ENCODE results near the gene ISOC2. TPM values are rescaled to one million over a fixed set of nuclear protein-coding genes. Genes with fewer than 3 reads are reported as not detected.

ISOC2 gene
- total RNA-seq, 1 donor from 2014 or later: 24.9 TPM

DNA sequence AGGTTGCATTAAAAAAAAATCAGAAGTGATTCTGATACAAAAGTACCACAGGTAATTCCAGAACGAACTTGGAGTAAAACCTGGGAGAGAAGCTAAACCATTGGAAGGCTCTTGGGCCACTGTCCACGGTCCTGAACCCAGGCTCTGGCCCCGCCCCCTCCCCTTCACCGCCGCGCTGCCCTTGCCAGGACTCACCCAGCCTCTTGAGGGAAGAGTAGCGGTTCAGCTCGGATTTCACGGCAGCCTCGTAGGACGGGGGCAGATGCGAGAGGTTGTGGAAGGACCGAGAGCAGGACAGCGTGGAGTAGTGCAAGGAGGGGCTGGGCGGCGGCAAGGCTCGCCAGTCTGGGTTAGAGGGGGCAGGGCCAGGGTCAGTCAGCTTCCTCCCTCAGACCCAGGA, 24.0 kb downstream of the ISOC2 start:
- peaks cover 17% of the 10 kb centered on the region for H3K36me3 Mint-ChIP-seq (ENCODE audit: unreplicated experiment)
- DNase-seq: peak; percentile 60
- H3K27me3 Mint-ChIP-seq (ENCODE audit: unreplicated experiment): peaks cover 23% of the 10 kb centered on the region
- H3K4me1 Mint-ChIP-seq (ENCODE audit: low read depth, unreplicated experiment): peaks cover 10% of the 10 kb centered on the region
- H3K4me3 Mint-ChIP-seq (ENCODE audit: unreplicated experiment): no peak overlapping the region
- TF ChIP-seq CTCF (IDR thresholded peaks at IDR 0.05; ENCODE audit: partially characterized antibody, unreplicated experiment): no peak
- H3K27ac Mint-ChIP-seq (ENCODE audit: unreplicated experiment): no peak overlapping the region
- H3K9me3 Mint-ChIP-seq (ENCODE audit: unreplicated experiment): peaks cover 12% of the 10 kb centered on the region

DNA sequence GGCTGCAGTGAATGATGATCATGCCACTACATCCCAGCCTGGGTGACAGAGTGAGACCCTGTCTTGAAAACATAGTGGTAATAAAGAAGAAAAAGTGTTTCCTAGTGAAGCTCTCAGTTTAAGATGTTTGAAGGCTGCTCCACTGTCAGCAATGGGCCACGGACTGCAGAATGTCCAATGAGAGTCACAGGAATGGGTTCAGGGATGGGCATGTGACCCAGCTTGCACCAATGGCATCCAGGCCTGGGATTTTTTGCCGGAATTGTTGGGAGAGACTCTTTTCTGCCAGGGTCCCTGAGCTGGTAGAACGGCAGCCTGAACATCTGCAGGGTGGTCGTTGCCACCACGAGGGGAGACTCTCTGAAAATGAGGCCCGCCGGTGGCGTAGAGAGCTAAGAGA, 24.6 kb downstream of the ISOC2 start:
- Mint-ChIP-seq H3K4me1 (ENCODE audit: low read depth, unreplicated experiment) (peaks cover 10% of the 10 kb centered on the region), H3K27me3 (ENCODE audit: unreplicated experiment) (peaks cover 23% of the 10 kb centered on the region), H3K27ac (ENCODE audit: unreplicated experiment) (no peak overlapping the region), H3K4me3 (ENCODE audit: unreplicated experiment) (no peak overlapping the region), H3K9me3 (ENCODE audit: unreplicated experiment) (peaks cover 12% of the 10 kb centered on the region), H3K36me3 (ENCODE audit: unreplicated experiment) (peaks cover 17% of the 10 kb centered on the region)
- no peak for TF ChIP-seq CTCF (IDR thresholded peaks at IDR 0.05; ENCODE audit: partially characterized antibody, unreplicated experiment)
- DNase-seq: no peak

- DNase-seq: no peak
- Mint-ChIP-seq H3K27ac (ENCODE audit: unreplicated experiment) (no peak overlapping the region), H3K4me3 (ENCODE audit: unreplicated experiment) (no peak overlapping the region), H3K36me3 (ENCODE audit: unreplicated experiment) (peaks cover 15% of the 10 kb centered on the region), H3K9me3 (ENCODE audit: unreplicated experiment) (peaks cover 16% of the 10 kb centered on the region), H3K4me1 (ENCODE audit: low read depth, unreplicated experiment) (no peaks in the 10 kb centered on the region), H3K27me3 (ENCODE audit: unreplicated experiment) (peaks cover 10% of the 10 kb centered on the region)
- no peak for TF ChIP-seq CTCF (IDR thresholded peaks at IDR 0.05; ENCODE audit: partially characterized antibody, unreplicated experiment)
Observed at GRCh38 chr19:55435020-55435419, 26.4 kb downstream of the ISOC2 start.

- TF ChIP-seq CTCF (IDR thresholded peaks at IDR 0.05; ENCODE audit: partially characterized antibody, unreplicated experiment): no peak
- Mint-ChIP-seq H3K9me3 (ENCODE audit: unreplicated experiment) (peaks cover 14% of the 10 kb centered on the region), H3K36me3 (ENCODE audit: unreplicated experiment) (peaks cover 13% of the 10 kb centered on the region)
Observed at GRCh38 chr19:55434356-55434919, 27.0 kb downstream of the ISOC2 start.

DNA sequence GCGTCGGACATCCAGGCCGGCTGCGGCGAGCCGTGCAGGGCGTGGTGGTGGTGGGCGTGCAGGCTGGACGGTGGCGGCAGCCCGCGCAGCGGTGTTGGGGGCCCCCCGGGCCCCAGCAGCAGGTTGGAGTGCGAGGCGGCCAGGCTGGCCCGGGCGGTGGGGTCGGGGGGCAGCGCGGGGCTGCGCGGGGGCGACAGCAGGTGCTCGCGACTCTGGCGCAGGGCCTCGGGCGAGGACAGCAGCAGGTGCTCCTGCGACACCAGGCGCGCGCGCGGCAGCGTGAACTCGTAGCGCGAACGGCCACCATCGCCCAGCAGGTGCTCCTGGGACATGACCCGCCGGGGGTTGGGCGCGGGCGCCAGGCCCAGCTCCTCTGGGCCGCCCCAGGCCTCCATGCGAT, 28.1 kb downstream of the ISOC2 start:
- DNase-seq: no peak
- no peak for TF ChIP-seq CTCF (IDR thresholded peaks at IDR 0.05; ENCODE audit: partially characterized antibody, unreplicated experiment)
- Mint-ChIP-seq H3K4me3 (ENCODE audit: unreplicated experiment) (no peak overlapping the region), H3K27me3 (ENCODE audit: unreplicated experiment) (no peaks in the 10 kb centered on the region), H3K27ac (ENCODE audit: unreplicated experiment) (no peak overlapping the region), H3K9me3 (ENCODE audit: unreplicated experiment) (peaks cover 10% of the 10 kb centered on the region), H3K4me1 (ENCODE audit: low read depth, unreplicated experiment) (no peaks in the 10 kb centered on the region), H3K36me3 (ENCODE audit: unreplicated experiment) (peaks cover 7% of the 10 kb centered on the region)

More at GRCh38 chr19:55434356-55434919, 27.0 kb downstream of the ISOC2 start:
- Mint-ChIP-seq H3K4me1 (ENCODE audit: low read depth, unreplicated experiment) (no peaks in the 10 kb centered on the region), H3K4me3 (ENCODE audit: unreplicated experiment) (no peak overlapping the region), H3K27ac (ENCODE audit: unreplicated experiment) (no peak overlapping the region), H3K27me3 (ENCODE audit: unreplicated experiment) (peaks cover 7% of the 10 kb centered on the region)
- no peak for DNase-seq
